ENCODE results near the gene PTPRN2.
"Not testable (repeated sequence)": the region's sequence is repeated elsewhere in the genome, so short reads cannot be mapped to it uniquely, and the experiment has no call there.

PTPRN2 gene

GRCh38 chr7:158518980-158519632 is 68.5 kb downstream of the PTPRN2 start:
- ATAC-seq (replicated peaks; ENCODE audit: extremely low read depth, poor library complexity, severe bottlenecking) (no peak), DNase-seq (ENCODE audit: low spot score in 2 of 2) (no peak)
- H3K36me3 Mint-ChIP-seq (ENCODE audit: insufficient read depth): no peaks in the 10 kb centered on the region
- no peak overlapping the region for H3K4me3 Mint-ChIP-seq
- no peaks in the 10 kb centered on the region for H3K4me1 Mint-ChIP-seq
- H3K27me3 Mint-ChIP-seq: peaks cover 37% of the 10 kb centered on the region
- H3K27ac Mint-ChIP-seq (ENCODE audit: low read depth): no peak overlapping the region
- H3K9me3 Mint-ChIP-seq: no peaks in the 10 kb centered on the region

DNA sequence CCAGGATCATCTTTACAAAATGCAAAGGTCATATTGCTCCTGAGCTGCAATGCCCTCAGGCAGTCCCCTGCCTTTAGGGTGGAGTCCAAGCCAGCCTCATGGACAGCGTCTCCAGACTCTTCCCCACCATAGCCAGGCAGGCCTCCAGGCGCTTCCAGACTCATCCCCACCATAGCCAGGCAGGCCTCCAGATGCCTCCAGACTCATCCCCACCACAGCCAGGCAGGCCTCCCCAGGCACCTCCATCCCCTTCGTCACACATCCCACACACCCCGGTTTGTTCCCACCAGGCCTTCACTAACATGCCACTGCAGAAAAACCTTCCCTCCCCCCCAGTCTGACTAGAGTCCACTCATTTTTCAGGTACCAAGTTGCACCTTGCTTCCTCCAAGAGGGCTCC is 70.1 kb downstream of the PTPRN2 start:
- DNase-seq (ENCODE audit: low spot score in 2 of 2): no peak
- Mint-ChIP-seq H3K4me1 (no peaks in the 10 kb centered on the region), H3K36me3 (ENCODE audit: insufficient read depth) (no peaks in the 10 kb centered on the region), H3K4me3 (no peak overlapping the region), H3K9me3 (peaks cover 5% of the 10 kb centered on the region), H3K27ac (ENCODE audit: low read depth) (no peak overlapping the region), H3K27me3 (peaks cover 37% of the 10 kb centered on the region)
- no peak for ATAC-seq (replicated peaks; ENCODE audit: extremely low read depth, poor library complexity, severe bottlenecking)

GRCh38 chr7:158517072-158517471 is 70.6 kb downstream of the PTPRN2 start:
- H3K9me3 Mint-ChIP-seq: peaks cover 10% of the 10 kb centered on the region

DNA sequence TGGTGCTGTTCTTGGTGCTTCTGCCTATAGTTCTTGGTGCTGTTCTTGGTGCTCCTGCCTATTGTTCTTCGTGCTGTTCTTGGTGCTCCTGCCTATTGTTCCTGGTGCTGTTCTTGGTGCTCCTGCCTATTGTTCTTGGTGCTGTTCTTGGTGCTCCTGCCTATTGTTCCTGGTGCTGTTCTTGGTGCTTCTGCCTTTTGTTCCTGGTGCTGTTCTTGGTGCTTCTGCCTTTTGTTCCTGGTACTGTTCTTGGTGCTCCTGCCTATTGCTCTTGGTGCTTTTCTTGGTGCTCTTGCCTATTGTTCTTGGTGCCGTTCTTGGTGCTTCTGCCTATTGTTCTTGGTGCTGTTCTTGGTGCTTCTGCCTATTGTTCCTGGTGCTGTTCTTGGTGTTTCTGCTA is 71.1 kb downstream of the PTPRN2 start:
- ATAC-seq (replicated peaks; ENCODE audit: extremely low read depth, poor library complexity, severe bottlenecking): no peak
- no peaks in the 10 kb centered on the region for H3K4me1 Mint-ChIP-seq
- peaks cover 37% of the 10 kb centered on the region for H3K27me3 Mint-ChIP-seq
- peaks cover 16% of the 10 kb centered on the region for H3K9me3 Mint-ChIP-seq
- H3K27ac Mint-ChIP-seq (ENCODE audit: low read depth): no peak overlapping the region
- no peaks in the 10 kb centered on the region for H3K36me3 Mint-ChIP-seq (ENCODE audit: insufficient read depth)
- no peak overlapping the region for H3K4me3 Mint-ChIP-seq
- DNase-seq (ENCODE audit: low spot score in 2 of 2): no peak

More at GRCh38 chr7:158517072-158517471, 70.6 kb downstream of the PTPRN2 start:
- DNase-seq (ENCODE audit: low spot score in 2 of 2): no peak
- ATAC-seq (replicated peaks; ENCODE audit: extremely low read depth, poor library complexity, severe bottlenecking): no peak
- no peak overlapping the region for H3K4me3 Mint-ChIP-seq
- peaks cover 37% of the 10 kb centered on the region for H3K27me3 Mint-ChIP-seq
- no peak overlapping the region for H3K27ac Mint-ChIP-seq (ENCODE audit: low read depth)
- no peaks in the 10 kb centered on the region for H3K36me3 Mint-ChIP-seq (ENCODE audit: insufficient read depth)
- no peaks in the 10 kb centered on the region for H3K4me1 Mint-ChIP-seq

DNA sequence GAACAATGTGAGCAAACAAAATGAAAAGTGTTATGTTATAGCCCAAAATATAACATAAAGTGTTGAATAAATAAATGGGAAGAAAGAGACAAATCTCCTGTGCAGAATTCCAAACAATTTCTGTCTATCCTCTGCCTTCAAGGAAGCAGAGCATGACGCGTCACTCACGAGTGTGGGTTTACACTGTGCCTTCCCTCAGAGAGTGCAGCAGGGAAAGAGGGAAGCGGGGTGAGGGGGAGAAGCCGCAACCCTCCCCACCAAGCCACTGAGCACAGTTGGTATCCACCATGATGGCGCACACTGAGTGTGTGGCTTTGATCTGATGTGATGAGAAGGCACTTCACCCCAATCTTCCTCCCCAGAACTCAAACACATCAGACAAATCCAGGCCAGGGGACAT is 74.8 kb downstream of the PTPRN2 start:
- Mint-ChIP-seq H3K27ac (ENCODE audit: low read depth) (no peak overlapping the region), H3K4me1 (no peaks in the 10 kb centered on the region), H3K27me3 (peaks cover 35% of the 10 kb centered on the region), H3K4me3 (no peak overlapping the region), H3K9me3 (peaks cover 27% of the 10 kb centered on the region), H3K36me3 (ENCODE audit: insufficient read depth) (no peaks in the 10 kb centered on the region)
- DNase-seq (ENCODE audit: low spot score in 2 of 2) (no peak), ATAC-seq (replicated peaks; ENCODE audit: extremely low read depth, poor library complexity, severe bottlenecking) (no peak)

DNA sequence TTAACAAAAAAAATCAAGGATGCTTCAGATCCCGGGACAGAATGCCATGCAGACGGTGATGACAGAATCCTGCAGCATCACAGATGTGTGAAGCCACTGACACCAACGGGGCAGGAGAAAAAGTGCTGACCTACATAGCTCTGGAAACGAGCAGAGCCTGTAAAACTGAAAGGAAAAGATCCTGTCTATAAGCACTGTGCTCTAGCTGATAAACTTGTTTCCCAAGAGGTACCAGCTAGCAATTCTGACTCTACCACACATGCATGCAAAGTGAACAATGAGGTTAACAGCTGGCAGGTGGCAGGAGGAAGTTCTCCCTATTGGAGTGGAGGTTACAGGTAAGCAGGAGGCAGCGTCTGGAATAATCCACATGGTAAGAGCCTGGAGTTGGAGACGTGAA is 75.6 kb downstream of the PTPRN2 start:
- H3K27ac Mint-ChIP-seq (ENCODE audit: low read depth): no peak overlapping the region
- no peak overlapping the region for H3K4me3 Mint-ChIP-seq
- H3K9me3 Mint-ChIP-seq: peaks cover 27% of the 10 kb centered on the region
- DNase-seq (ENCODE audit: low spot score in 2 of 2) (no peak), ATAC-seq (replicated peaks; ENCODE audit: extremely low read depth, poor library complexity, severe bottlenecking) (no peak)
- H3K4me1 Mint-ChIP-seq: no peaks in the 10 kb centered on the region
- H3K36me3 Mint-ChIP-seq (ENCODE audit: insufficient read depth): no peaks in the 10 kb centered on the region
- peaks cover 35% of the 10 kb centered on the region for H3K27me3 Mint-ChIP-seq

GRCh38 chr7:158508802-158509385 is 78.7 kb downstream of the PTPRN2 start:
- H3K27me3 Mint-ChIP-seq: peaks cover 41% of the 10 kb centered on the region
- H3K4me1 Mint-ChIP-seq: no peaks in the 10 kb centered on the region
- ATAC-seq (replicated peaks; ENCODE audit: extremely low read depth, poor library complexity, severe bottlenecking): no peak
- no peak for DNase-seq (ENCODE audit: low spot score in 2 of 2)
- H3K4me3 Mint-ChIP-seq: no peak overlapping the region
- H3K36me3 Mint-ChIP-seq (ENCODE audit: insufficient read depth): no peaks in the 10 kb centered on the region
- H3K9me3 Mint-ChIP-seq: peaks cover 27% of the 10 kb centered on the region
- no peak overlapping the region for H3K27ac Mint-ChIP-seq (ENCODE audit: low read depth)

DNA sequence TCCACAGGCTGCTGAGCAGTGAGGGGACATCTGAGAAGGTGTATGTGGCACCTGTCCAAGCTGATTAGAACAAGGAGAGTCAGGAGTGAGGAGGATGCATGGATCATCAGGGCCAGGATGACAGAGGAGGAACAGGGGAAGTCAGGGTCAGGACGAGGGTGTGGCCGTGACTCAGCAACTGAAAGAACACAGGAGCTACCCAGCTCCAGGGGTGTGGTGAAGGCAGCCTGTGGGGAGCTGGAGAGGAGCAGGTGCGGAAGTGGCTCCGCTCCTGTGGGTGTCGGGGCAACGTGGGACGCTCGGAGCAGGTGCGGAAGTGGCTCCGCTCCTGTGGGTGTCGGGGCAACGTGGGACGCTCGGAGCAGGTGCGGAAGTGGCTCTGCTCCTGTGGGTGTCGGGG is 79.3 kb downstream of the PTPRN2 start:
- H3K27me3 Mint-ChIP-seq: peaks cover 45% of the 10 kb centered on the region
- not testable (repeated sequence) for DNase-seq (ENCODE audit: low spot score in 2 of 2); H3K27ac Mint-ChIP-seq (ENCODE audit: low read depth); H3K4me1 Mint-ChIP-seq; H3K4me3 Mint-ChIP-seq; ATAC-seq (replicated peaks; ENCODE audit: extremely low read depth, poor library complexity, severe bottlenecking); H3K36me3 Mint-ChIP-seq (ENCODE audit: insufficient read depth)
- peaks cover 27% of the 10 kb centered on the region for H3K9me3 Mint-ChIP-seq

- peaks cover 26% of the 10 kb centered on the region for H3K9me3 Mint-ChIP-seq
Measured at GRCh38 chr7:158507917-158508316, 79.7 kb downstream of the PTPRN2 start.

DNA sequence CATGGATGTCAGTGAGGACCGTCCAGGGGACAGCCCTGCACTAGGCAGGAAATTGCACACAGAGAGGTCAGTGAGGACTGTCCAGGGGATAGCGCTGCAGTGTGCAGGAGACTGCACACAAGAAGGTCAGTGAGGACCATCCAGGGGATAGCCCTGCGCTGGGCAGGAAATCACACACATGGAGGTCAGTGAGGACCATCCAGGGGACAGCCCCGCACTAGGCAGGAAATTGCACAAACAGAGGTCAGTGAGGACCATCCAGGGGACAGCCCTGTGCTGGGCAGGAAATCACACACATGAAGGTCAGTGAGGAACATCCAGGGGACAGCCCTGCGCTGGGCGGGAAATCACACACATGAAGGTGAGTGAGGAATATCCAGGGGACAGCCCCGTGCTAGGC is 80.4 kb downstream of the PTPRN2 start:
- Mint-ChIP-seq H3K27me3 (peaks cover 49% of the 10 kb centered on the region), H3K9me3 (peaks cover 18% of the 10 kb centered on the region)
- not testable (repeated sequence) for H3K4me3 Mint-ChIP-seq; H3K27ac Mint-ChIP-seq (ENCODE audit: low read depth); ATAC-seq (replicated peaks; ENCODE audit: extremely low read depth, poor library complexity, severe bottlenecking); H3K36me3 Mint-ChIP-seq (ENCODE audit: insufficient read depth); H3K4me1 Mint-ChIP-seq; DNase-seq (ENCODE audit: low spot score in 2 of 2)

More at GRCh38 chr7:158507917-158508316, 79.7 kb downstream of the PTPRN2 start:
- no peaks in the 10 kb centered on the region for H3K4me1 Mint-ChIP-seq
- no peak overlapping the region for H3K27ac Mint-ChIP-seq (ENCODE audit: low read depth)
- peaks cover 49% of the 10 kb centered on the region for H3K27me3 Mint-ChIP-seq
- no peak overlapping the region for H3K4me3 Mint-ChIP-seq
- H3K36me3 Mint-ChIP-seq (ENCODE audit: insufficient read depth): no peaks in the 10 kb centered on the region
- DNase-seq (ENCODE audit: low spot score in 2 of 2) (no peak), ATAC-seq (replicated peaks; ENCODE audit: extremely low read depth, poor library complexity, severe bottlenecking) (no peak)

GRCh38 chr7:158506626-158507025 is 81.0 kb downstream of the PTPRN2 start:
- DNase-seq (ENCODE audit: low spot score in 2 of 2) (no peak), ATAC-seq (replicated peaks; ENCODE audit: extremely low read depth, poor library complexity, severe bottlenecking) (no peak)
- Mint-ChIP-seq H3K9me3 (peaks cover 13% of the 10 kb centered on the region), H3K27ac (ENCODE audit: low read depth) (no peak overlapping the region), H3K4me3 (no peak overlapping the region), H3K4me1 (no peaks in the 10 kb centered on the region), H3K36me3 (ENCODE audit: insufficient read depth) (no peaks in the 10 kb centered on the region), H3K27me3 (peaks cover 49% of the 10 kb centered on the region)

DNA sequence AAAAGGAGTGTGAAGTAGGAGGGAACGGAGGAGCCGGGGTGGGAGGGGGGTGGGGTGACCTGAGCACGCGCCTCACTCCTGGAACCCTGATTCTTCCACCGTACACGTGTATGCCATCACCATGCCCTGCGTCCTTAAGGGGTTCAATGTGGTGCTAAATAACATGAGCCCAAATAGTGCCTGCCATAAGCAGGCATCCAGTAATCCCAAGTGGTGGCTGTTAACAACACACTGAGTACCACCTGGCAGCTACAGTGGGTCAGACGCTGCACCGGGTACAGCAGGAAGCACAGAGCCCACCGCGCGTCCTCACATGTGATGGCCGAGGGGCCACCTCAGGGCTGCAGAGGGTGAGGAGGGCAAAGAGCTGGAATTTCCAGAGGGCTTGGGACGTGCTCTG is 81.9 kb downstream of the PTPRN2 start:
- H3K4me3 Mint-ChIP-seq: no peak overlapping the region
- no peaks in the 10 kb centered on the region for H3K36me3 Mint-ChIP-seq (ENCODE audit: insufficient read depth)
- no peak for DNase-seq (ENCODE audit: low spot score in 2 of 2)
- H3K4me1 Mint-ChIP-seq: no peaks in the 10 kb centered on the region
- peaks cover 6% of the 10 kb centered on the region for H3K9me3 Mint-ChIP-seq
- H3K27me3 Mint-ChIP-seq: peaks cover 49% of the 10 kb centered on the region
- H3K27ac Mint-ChIP-seq (ENCODE audit: low read depth): no peak overlapping the region
- no peak for ATAC-seq (replicated peaks; ENCODE audit: extremely low read depth, poor library complexity, severe bottlenecking)

DNA sequence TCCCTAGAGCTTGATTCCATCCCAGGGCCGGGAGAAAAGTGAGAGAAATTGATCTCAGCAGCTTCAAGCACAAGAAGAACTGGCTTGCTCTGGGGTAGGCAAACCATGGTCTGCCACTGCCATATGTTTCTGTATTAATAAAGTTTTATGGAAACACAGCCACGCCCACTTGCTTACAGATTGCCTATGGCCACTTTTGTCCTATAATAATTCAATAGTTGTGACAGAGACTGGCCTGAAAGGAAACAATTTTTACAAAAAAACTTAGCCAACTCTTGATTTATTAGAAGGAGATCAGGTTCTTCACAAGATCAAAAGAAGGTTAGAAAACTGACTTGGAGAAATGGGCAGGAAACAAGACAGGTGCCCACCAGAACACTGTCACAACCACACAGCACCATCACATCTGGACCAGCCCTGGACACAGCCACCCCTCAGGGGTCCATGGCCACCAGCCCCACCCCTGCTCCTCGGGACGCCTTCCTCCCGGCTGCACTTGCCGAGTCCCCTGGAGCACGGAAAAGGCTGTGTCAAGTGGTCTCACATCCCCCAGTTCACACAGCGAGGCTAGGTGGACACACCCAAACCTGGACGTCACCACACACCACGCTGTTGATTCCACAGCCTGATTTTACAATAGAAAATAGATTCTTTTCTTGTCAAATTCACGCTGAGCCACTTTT is 85.4 kb downstream of the PTPRN2 start:
- no peak overlapping the region for H3K27ac Mint-ChIP-seq (ENCODE audit: low read depth)
- H3K27me3 Mint-ChIP-seq: peaks cover 35% of the 10 kb centered on the region
- H3K36me3 Mint-ChIP-seq (ENCODE audit: insufficient read depth): no peaks in the 10 kb centered on the region
- DNase-seq (ENCODE audit: low spot score in 2 of 2) (no peak), ATAC-seq (replicated peaks; ENCODE audit: extremely low read depth, poor library complexity, severe bottlenecking) (no peak)
- no peak overlapping the region for H3K4me3 Mint-ChIP-seq
- no peaks in the 10 kb centered on the region for H3K9me3 Mint-ChIP-seq
- H3K4me1 Mint-ChIP-seq: no peaks in the 10 kb centered on the region

Data from central memory CD8-positive, alpha-beta T cell (primary cell).